Measurements from ENCODE around the gene RPL27.

GRCh38 chr17:42969001-42969581 lies 29.1 kb upstream of the RPL27 start:
- TF ChIP-seq CTCF (IDR thresholded peaks at IDR 0.05; ENCODE audit: insufficient read depth, low read length) = no peak
- TF ChIP-seq REST (IDR thresholded peaks at IDR 0.05; ENCODE audit: insufficient replicate concordance, low read depth) = no peak
